A549 (cell line): ENCODE results near the gene KCNG2. TPM values are rescaled to one million over a fixed set of nuclear protein-coding genes. Genes with fewer than 3 reads are reported as not detected.

Experiments used
- ATAC-seq, 2 experiments: fragments of 200-7000 bp in 1 of 2; fragments of >200 bp in 1 of 2; cut with Nextera tagmentation in 1 of 2; cut with Tn5 transposase in 1 of 2; 3 replicates each; pipeline versions ENCODE4 v1.8.0 to v1.9.1; 2018 to 2020; ENCODE audit warnings: mild to moderate bottlenecking in 1 of 2, moderate library complexity in 1 of 2
- CTCF ChIA-PET: fragments of 300-600 bp; sonication (Branson Sonifier 250); formaldehyde crosslinking; extraction: SDS; loops from one replicate; lab custom pipeline; 2021; ENCODE audit warnings: antibody characterized with exemption, inconsistent platforms; lab: Yijun Ruan, JAX
- POLR2A ChIA-PET: fragments of 350-600 bp; formaldehyde crosslinking; extraction: SDS; loops from one replicate; lab custom pipeline; 2021; ENCODE audit warnings: antibody characterized with exemption, inconsistent platforms; lab: Yijun Ruan, JAX
- DNase-seq, 2 experiments: peaks; one replicate each; pipeline versions ENCODE4 v3.0.0 to v3.0.0-alpha.2; 2011 to 2016; ENCODE audit warnings: low read depth in 1 of 2, low spot score in 1 of 2
- FAIRE-seq: peaks from 2 replicates; lab custom pipeline; 2011; peaks lifted over from hg19 to GRCh38; lab: Jason Lieb, UNC
- H3K27ac ChIP-seq, 2 experiments: fragments of >200 bp; sonication (Bioruptor Twin); formaldehyde crosslinking; 3 replicates each; pipeline ENCODE4 v1.5.1; 2016 to 2017
- H3K4me1 ChIP-seq: fragments of >200 bp; sonication (Bioruptor Twin); formaldehyde crosslinking; 3 replicates; pipeline ENCODE4 v1.6.1; 2016
- H3K4me2 ChIP-seq: fragments of >200 bp; sonication (Bioruptor Twin); formaldehyde crosslinking; 3 replicates; pipeline ENCODE4 v1.6.1; 2016
- H3K4me3 ChIP-seq: fragments of >200 bp; sonication (Bioruptor Twin); formaldehyde crosslinking; 3 replicates; pipeline ENCODE4 v1.5.1; 2016
- H3K9me3 ChIP-seq: fragments of >200 bp; sonication (Bioruptor Twin); formaldehyde crosslinking; 3 replicates; pipeline ENCODE4 v1.6.1; 2016
- CBX2 ChIP-seq: fragments of 200-600 bp; sonication (generic); IDR thresholded peaks from 2 replicates; pipeline ENCODE4 v1.6.1; 2016; ENCODE audit warnings: low read depth, mild to moderate bottlenecking, borderline replicate concordance
- EP300 ChIP-seq, 2 experiments: fragments of >200 bp; sonication (Bioruptor Twin); formaldehyde crosslinking; IDR thresholded peaks; 2 replicates in 1 of 2; 3 replicates in 1 of 2; pipeline ENCODE4 v1.6.1; 2016 to 2017
- ESRRA ChIP-seq: fragments of 150-350 bp; IDR thresholded peaks from 2 replicates; pipeline ENCODE4 v1.6.1; 2014; ENCODE audit warnings: mild to moderate bottlenecking, low read length, borderline replicate concordance
- FOSB ChIP-seq: fragments of 250-450 bp; sonication (Bioruptor Pico); IDR thresholded peaks from 2 replicates; pipeline ENCODE4 v1.5.0; 2020; ENCODE audit warnings: mild to moderate bottlenecking, moderate library complexity
- FOXS1 ChIP-seq: fragments of 250-450 bp; sonication (Bioruptor Pico); IDR thresholded peaks from 2 replicates; pipeline ENCODE4 v1.5.0; 2020; ENCODE audit warnings: mild to moderate bottlenecking, moderate library complexity
- HEYL ChIP-seq: fragments of 250-450 bp; sonication (Bioruptor Pico); IDR thresholded peaks from 2 replicates; pipeline ENCODE4 v1.8.0; 2021; ENCODE audit warnings: mild to moderate bottlenecking, moderate library complexity
- HOXA7 ChIP-seq: fragments of 250-450 bp; sonication (Bioruptor Pico); IDR thresholded peaks from 2 replicates; pipeline ENCODE4 v1.5.0; 2020; ENCODE audit warnings: mild to moderate bottlenecking, moderate library complexity
- HOXB5 ChIP-seq: fragments of 250-450 bp; sonication (Bioruptor Pico); IDR thresholded peaks from 2 replicates; pipeline ENCODE4 v1.5.0; 2020; ENCODE audit warnings: mild to moderate bottlenecking, moderate library complexity
- JUNB ChIP-seq: fragments of >200 bp; sonication (Bioruptor Twin); formaldehyde crosslinking; IDR thresholded peaks from 2 replicates; pipeline ENCODE4 v1.6.1; 2016
- MAFK ChIP-seq: fragments of 450-650 bp; IDR thresholded peaks from 2 replicates; pipeline ENCODE4 v1.6.1; 2014; ENCODE audit not compliant: partially characterized antibody
- MAX ChIP-seq: IDR thresholded peaks from 2 replicates; pipeline ENCODE4 v1.6.1; 2012
- MYC ChIP-seq: IDR thresholded peaks from 2 replicates; pipeline ENCODE4 v1.6.1; 2012; ENCODE audit warnings: mild to moderate bottlenecking, inconsistent platforms, low read length, improper control_type of control experiment, borderline replicate concordance
- NR3C1 ChIP-seq: fragments of >200 bp; sonication (Bioruptor Twin); formaldehyde crosslinking; IDR thresholded peaks from 3 replicates; pipeline ENCODE4 v1.6.1; 2017
- PBX3 ChIP-seq: IDR thresholded peaks from 2 replicates; pipeline ENCODE4 v1.6.1; 2012
- RAD21 ChIP-seq, 2 experiments: fragments of >200 bp in 1 of 2; sonication (Bioruptor Twin) in 1 of 2; formaldehyde crosslinking in 1 of 2; IDR thresholded peaks in 1 of 2; conservative IDR thresholded peaks in 1 of 2; 2 replicates in 1 of 2; 3 replicates in 1 of 2; pipeline ENCODE4 v1.6.1; 2012 to 2018; ENCODE audit warnings: inconsistent platforms in 1 of 2
- RFX5 ChIP-seq: fragments of 450-650 bp; IDR thresholded peaks from 2 replicates; pipeline ENCODE4 v1.7.1; 2014; ENCODE audit warnings: antibody characterized with exemption, mild to moderate bottlenecking, moderate library complexity
- RNF2 ChIP-seq: fragments of 200-600 bp; sonication (generic); IDR thresholded peaks from 2 replicates; pipeline ENCODE4 v1.6.1; 2016; ENCODE audit warnings: low read depth, mild to moderate bottlenecking, antibody characterized with exemption, moderate library complexity, borderline replicate concordance
- TFCP2L1 ChIP-seq: fragments of 250-450 bp; sonication (Bioruptor Pico); IDR thresholded peaks from 2 replicates; pipeline ENCODE4 v1.5.0; 2021; ENCODE audit warnings: mild to moderate bottlenecking
- TP53 ChIP-seq: fragments of 250-450 bp; sonication (Bioruptor Pico); IDR thresholded peaks from 2 replicates; pipeline ENCODE4 v1.5.0; 2021; ENCODE audit warnings: mild to moderate bottlenecking, moderate library complexity
- USF2 ChIP-seq: fragments of 450-650 bp; IDR thresholded peaks from 2 replicates; pipeline ENCODE4 v1.6.1; 2014; ENCODE audit warnings: antibody characterized with exemption
- ZFP36 ChIP-seq: fragments of 450-650 bp; IDR thresholded peaks from 2 replicates; pipeline ENCODE4 v1.6.1; 2014; ENCODE audit warnings: borderline replicate concordance; ENCODE audit not compliant: partially characterized antibody
- ZNF302 ChIP-seq: fragments of 250-450 bp; sonication (Bioruptor Pico); IDR thresholded peaks from 2 replicates; pipeline ENCODE4 v1.9.0; 2021; ENCODE audit warnings: inconsistent platforms, mild to moderate bottlenecking, moderate library complexity
- ZSCAN20 ChIP-seq: fragments of 250-450 bp; sonication (Bioruptor Pico); IDR thresholded peaks from 2 replicates; pipeline ENCODE4 v1.8.0; 2022; ENCODE audit warnings: mild to moderate bottlenecking, moderate library complexity
- WGBS: methylation state at CpG from one replicate; pipeline ENCODE4 v1.1.6; 2017; ENCODE audit errors: missing lambda C conversion rate; 5-methylcytosine and 5-hydroxymethylcytosine counted together
- polyA plus RNA-seq, 4 experiments: library from polyadenylated mRNA; depleted of rRNA in 3 of 4; stranded (reverse); fragments of >200 nt; fragmentation: RNase III in 1 of 4; extraction: RNeasy Plus Mini Kit Qiagen cat#74134 plus additional on column Dnase treatment in 1 of 4; gene quantifications; 2 replicates in 3 of 4; 3 replicates in 1 of 4; pipeline ENCODE4 v1.2.3, GENCODE V29; 2011 to 2017

The KCNG2 gene
- polyA plus RNA-seq, 2 of the 4 experiments (the other 2 are of a cell fraction), result not detected

GRCh38 chr18:79887181-79888000, 89.7 kb downstream of the KCNG2 start:
- FAIRE-seq, result no peak

GRCh38 chr18:79888016-79888415, 90.3 kb downstream of the KCNG2 start:
- H3K9me3 ChIP-seq, result peaks cover 10% of the 10 kb centered on the region; the same call in 1 of the 3 replicates
- H3K4me3 ChIP-seq, result no peak overlapping the region
- H3K27ac ChIP-seq, result no peak overlapping the region
- no peaks in the 10 kb centered on the region for H3K4me1 ChIP-seq
- CTCF ChIA-PET, result no interaction called here
- H3K4me2 ChIP-seq, result no peak overlapping the region
- ATAC-seq (no peak), FAIRE-seq (no peak), DNase-seq (no peak)
- WGBS, result 20% methylated on average over 1 of the region's 16 CpGs
- no peak for TF ChIP-seq MYC
- TF ChIP-seq CBX2, result no peak
- no peak for TF ChIP-seq ZFP36
- no peak for TF ChIP-seq PBX3
- TF ChIP-seq ESRRA, result no peak
- TF ChIP-seq HOXB5 (CRISPR knock-in tag), result no peak
- no peak for TF ChIP-seq JUNB
- no peak for TF ChIP-seq MAFK
- no peak for TF ChIP-seq FOXS1 (CRISPR knock-in tag)
- no peak for TF ChIP-seq RFX5
- no peak for TF ChIP-seq ZSCAN20 (CRISPR knock-in tag)
- no peak for TF ChIP-seq RAD21 (conservative IDR thresholded peaks at IDR 0.05 in 1 of 2, IDR thresholded peaks at IDR 0.05 in 1 of 2)
- no peak for TF ChIP-seq USF2
- TF ChIP-seq NR3C1, result no peak
- TF ChIP-seq HEYL, result no peak
- no peak for TF ChIP-seq TP53 (CRISPR knock-in tag)
- POLR2A ChIA-PET, result no interaction called here

More at GRCh38 chr18:79887181-79888000, 89.7 kb downstream of the KCNG2 start:
- WGBS, result 45% methylated on average over 11 of the region's 30 CpGs
- Histone ChIP-seq H3K27ac (no peak overlapping the region), H3K4me2 (no peak overlapping the region), H3K4me1 (no peaks in the 10 kb centered on the region), H3K9me3 (peaks cover 10% of the 10 kb centered on the region; the same call in 1 of the 3 replicates), H3K4me3 (no peak overlapping the region)
- POLR2A ChIA-PET, result no interaction called here
- DNase-seq, result no peak
- no peak for ATAC-seq
- TF ChIP-seq TFCP2L1 (CRISPR knock-in tag), result no peak
- no peak for TF ChIP-seq ZFP36
- no peak for TF ChIP-seq EP300 (IDR thresholded peaks at IDR 0.05)
- no peak for TF ChIP-seq RNF2
- no peak for TF ChIP-seq HOXA7 (CRISPR knock-in tag)
- TF ChIP-seq NR3C1, result no peak
- TF ChIP-seq MAX, result no peak
- CTCF ChIA-PET, result no interaction called here

- ATAC-seq, result no peak
Observed at GRCh38 chr18:79889569-79889968, 91.8 kb downstream of the KCNG2 start.

More at GRCh38 chr18:79889569-79889968, 91.8 kb downstream of the KCNG2 start:
- ChIA-PET CTCF (no interaction called here), POLR2A (no interaction called here)
- WGBS, result 57% methylated on average over 14 of the region's 14 CpGs
- no peak overlapping the region for H3K4me3 ChIP-seq
- peaks cover 10% of the 10 kb centered on the region; the same call in 1 of the 3 replicates for H3K9me3 ChIP-seq
- H3K4me1 ChIP-seq, result no peaks in the 10 kb centered on the region
- TF ChIP-seq FOSB (CRISPR knock-in tag) (no peak), RAD21 (conservative IDR thresholded peaks at IDR 0.05 in 1 of 2, IDR thresholded peaks at IDR 0.05 in 1 of 2) (no peak), ZNF302 (CRISPR knock-in tag) (no peak), ZSCAN20 (CRISPR knock-in tag) (no peak)
- DNase-seq, result no peak
- FAIRE-seq, result no peak
- no peak overlapping the region for H3K4me2 ChIP-seq
- H3K27ac ChIP-seq, result no peak overlapping the region
